Measurements from ENCODE around the gene RABL6.

- TF ChIP-seq CTCF (IDR thresholded peaks at IDR 0.05) = no peak
- TF ChIP-seq POLR2A (IDR thresholded peaks at IDR 0.05) = no peak
- TF ChIP-seq POLR2AphosphoS5 (IDR thresholded peaks at IDR 0.05) = no peak
Measured at GRCh38 chr9:136840877-136841645, 33.3 kb downstream of the RABL6 start.
